ENCODE measurements around the gene RUNX3. TPM values are rescaled to one million over a fixed set of nuclear protein-coding genes. Genes with fewer than 3 reads are reported as not detected.

Gene RUNX3
- total RNA-seq, 2 experiments from 2014 or later = 180 to 183 TPM

DNA sequence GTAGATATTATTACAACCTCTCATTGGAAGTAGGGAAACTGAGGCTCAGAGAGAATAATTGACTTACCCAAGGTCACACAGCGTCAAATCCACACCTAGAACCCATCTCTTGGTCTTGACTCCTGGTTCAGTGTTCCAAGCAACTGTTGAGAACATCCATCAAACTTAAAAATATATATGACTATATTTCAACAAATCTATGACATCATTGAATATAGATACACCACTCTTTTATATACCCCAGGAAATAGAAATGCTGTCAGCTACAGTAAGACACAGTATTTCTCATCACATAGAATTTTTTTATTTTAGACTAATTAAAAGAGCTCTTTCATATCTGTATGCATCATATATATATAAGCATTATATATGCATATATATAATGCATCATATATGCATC lies 56.9 kb downstream of the RUNX3 start:
- no peak for ATAC-seq
- CTCF ChIA-PET = interaction anchor here (0.8 to 1.2 kb wide), 3 partner anchors 25 to 275 kb away, joined by 3 to 4 read pairs (median 3); no protein-coding TSS in a partner anchor

GRCh38 chr1:24872061-24872850 lies 57.8 kb downstream of the RUNX3 start:
- Mint-ChIP-seq H3K4me1 (ENCODE audit: low read depth) (peaks cover 13% of the 10 kb centered on the region), H3K27ac (no peak overlapping the region), H3K27me3 (no peaks in the 10 kb centered on the region), H3K9me3 (no peaks in the 10 kb centered on the region), H3K36me3 (ENCODE audit: low read depth) (no peaks in the 10 kb centered on the region), H3K4me3 (no peak overlapping the region)
- DNase-seq (no peak), ATAC-seq (no peak)
- ChIA-PET CTCF (interaction anchor here (0.6 to 1.0 kb wide), 3 partner anchors 9 to 276 kb away, joined by 3 read pairs; no protein-coding TSS in a partner anchor), POLR2A (no interaction called here)
- intact Hi-C loops (cut with micrococcal nuclease) = no loop called here
- no peak for TF ChIP-seq CTCF (IDR thresholded peaks at IDR 0.05)

More for the DNA sequence above, 56.9 kb downstream of the RUNX3 start:
- Mint-ChIP-seq H3K27ac (no peak overlapping the region), H3K9me3 (no peaks in the 10 kb centered on the region), H3K27me3 (no peaks in the 10 kb centered on the region), H3K36me3 (ENCODE audit: low read depth) (no peaks in the 10 kb centered on the region), H3K4me1 (ENCODE audit: low read depth) (peaks cover 13% of the 10 kb centered on the region), H3K4me3 (no peak overlapping the region)
- TF ChIP-seq CTCF (IDR thresholded peaks at IDR 0.05) = no peak
- intact Hi-C loops (cut with micrococcal nuclease) = no loop called here
- POLR2A ChIA-PET = no interaction called here
- DNase-seq = no peak

GRCh38 chr1:24871306-24871901 lies 58.7 kb downstream of the RUNX3 start:
- ChIA-PET CTCF (interaction anchor here (0.6 to 0.7 kb wide), 2 partner anchors 8 to 334 kb away, joined by 3 read pairs; no protein-coding TSS in a partner anchor), POLR2A (no interaction called here)
- TF ChIP-seq CTCF (IDR thresholded peaks at IDR 0.05) = no peak
- Mint-ChIP-seq H3K4me1 (ENCODE audit: low read depth) (peaks cover 13% of the 10 kb centered on the region), H3K36me3 (ENCODE audit: low read depth) (no peaks in the 10 kb centered on the region), H3K27ac (no peak overlapping the region), H3K27me3 (no peaks in the 10 kb centered on the region), H3K4me3 (no peak overlapping the region), H3K9me3 (no peaks in the 10 kb centered on the region)
- DNase-seq (no peak), ATAC-seq (no peak)
- intact Hi-C loops (cut with micrococcal nuclease) = no loop called here

DNA sequence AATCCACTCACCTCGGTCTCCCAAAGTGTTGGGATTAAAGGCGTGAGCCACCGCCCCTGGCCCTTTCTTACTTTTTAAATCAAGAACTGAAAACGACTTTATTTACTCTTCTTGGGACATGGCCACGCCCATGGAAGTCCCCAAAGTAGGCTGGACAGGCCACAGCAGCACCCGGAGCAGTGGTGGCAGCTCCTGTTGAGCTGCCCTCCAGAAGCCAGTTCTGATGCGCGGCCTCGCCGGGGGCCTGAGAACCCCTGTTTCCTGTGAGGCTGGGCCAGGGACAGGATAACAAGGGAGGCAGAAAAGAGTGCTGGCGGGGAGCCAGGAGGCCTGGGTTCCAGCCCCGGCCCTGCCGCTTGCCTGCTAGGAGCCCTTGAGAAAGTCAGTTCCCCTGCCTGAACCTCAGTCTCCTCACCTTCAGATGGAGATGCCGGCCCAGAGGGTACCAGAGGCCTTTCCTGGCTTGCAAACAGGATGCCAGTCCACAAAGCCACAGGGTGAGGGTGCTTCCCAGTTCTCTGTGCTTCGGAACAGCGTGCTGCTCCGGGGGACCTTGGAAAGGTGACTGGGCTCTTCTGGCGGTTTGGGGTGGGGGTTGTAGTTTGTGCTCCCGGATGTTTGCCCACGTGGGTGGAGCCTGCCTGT lies 59.4 kb downstream of the RUNX3 start:
- intact Hi-C loops (cut with micrococcal nuclease) = no loop called here
- DNase-seq (peak; percentile 57), ATAC-seq (peak; percentile 55)
- H3K27me3 Mint-ChIP-seq = no peaks in the 10 kb centered on the region
- TF ChIP-seq CTCF (IDR thresholded peaks at IDR 0.05) = no peak
- no peaks in the 10 kb centered on the region for H3K9me3 Mint-ChIP-seq
- ChIA-PET CTCF (interaction anchor here (0.7 kb wide), 1 partner anchor 335 kb away, joined by 3 read pairs; no protein-coding TSS in a partner anchor), POLR2A (no interaction called here)
- no peaks in the 10 kb centered on the region for H3K36me3 Mint-ChIP-seq (ENCODE audit: low read depth)
- H3K4me1 Mint-ChIP-seq (ENCODE audit: low read depth) = peaks cover 13% of the 10 kb centered on the region
- no peak overlapping the region for H3K27ac Mint-ChIP-seq
- H3K4me3 Mint-ChIP-seq = no peak overlapping the region
